SKM-1 treated with dmso at 0.1 percent for 144 hours (cell line): ENCODE results near the gene LRRC37A.
"Not testable (repeated sequence)": the region's sequence is repeated elsewhere in the genome, so short reads cannot be mapped to it uniquely, and the experiment has no call there.

Experiments
- DNase-seq: peaks from one replicate; lab custom pipeline; 2025; ENCODE audit not compliant: unreplicated experiment; lab: John Stamatoyannopoulos, UW

The LRRC37A gene

GRCh38 chr17:46286764-46287221 lies 8.1 kb upstream of the LRRC37A start:
- DNase-seq = peak; percentile 59

- DNase-seq = not testable (repeated sequence)
Measured at GRCh38 chr17:46287587-46287986, 7.3 kb upstream of the LRRC37A start.

GRCh38 chr17:46290906-46291546 lies 3.9 kb upstream of the LRRC37A start:
- DNase-seq = peak; percentile 58

GRCh38 chr17:46291618-46292017 lies 3.3 kb upstream of the LRRC37A start:
- DNase-seq = not testable (repeated sequence)

- DNase-seq = not testable (repeated sequence)
Measured at GRCh38 chr17:46341220-46341619, 46.3 kb downstream of the LRRC37A start.

- DNase-seq = not testable (repeated sequence)
Measured at GRCh38 chr17:46342131-46342530, 47.2 kb downstream of the LRRC37A start.

GRCh38 chr17:46348345-46348744 lies 53.4 kb downstream of the LRRC37A start:
- DNase-seq = not testable (repeated sequence)

- DNase-seq = not testable (repeated sequence)
Measured at GRCh38 chr17:46349060-46349459, 54.1 kb downstream of the LRRC37A start.

GRCh38 chr17:46353856-46354255 lies 58.9 kb downstream of the LRRC37A start:
- DNase-seq = not testable (repeated sequence)

GRCh38 chr17:46361145-46361735 lies 66.3 kb downstream of the LRRC37A start:
- not testable (repeated sequence) for DNase-seq

- not testable (repeated sequence) for DNase-seq
Measured at GRCh38 chr17:46361755-46362154, 66.8 kb downstream of the LRRC37A start, which contains the start of gene ARL17B. Gene ARL17B, minus strand, starts transcription at chr17:46361766. Its CDS starts 3,369 bp downstream, at chr17:46358397.

GRCh38 chr17:46367520-46367919 lies 72.6 kb downstream of the LRRC37A start:
- not testable (repeated sequence) for DNase-seq

GRCh38 chr17:46372236-46373229 lies 77.6 kb downstream of the LRRC37A start:
- DNase-seq = not testable (repeated sequence)

GRCh38 chr17:46373418-46373817 lies 78.5 kb downstream of the LRRC37A start:
- not testable (repeated sequence) for DNase-seq

GRCh38 chr17:46383118-46383517 lies 88.2 kb downstream of the LRRC37A start:
- DNase-seq = not testable (repeated sequence)

- not testable (repeated sequence) for DNase-seq
Measured at GRCh38 chr17:46385491-46385890, 90.6 kb downstream of the LRRC37A start.
